GM18858 (cell line): ENCODE data around the gene SNRPA.
"Not testable (repeated sequence)": the region's sequence is repeated elsewhere in the genome, so short reads cannot be mapped to it uniquely, and the experiment has no call there.

ENCODE experiments used
- ATAC-seq: cut with Tn5 transposase; IDR thresholded peaks from one replicate; pipeline ENCODE4 v1.9.1; 2021; ENCODE audit not compliant: unreplicated experiment

Gene SNRPA

GRCh38 chr19:40721140-40721486, 29.9 kb upstream of the SNRPA start:
- ATAC-seq: no peak

GRCh38 chr19:40721936-40722661, 28.9 kb upstream of the SNRPA start:
- no peak for ATAC-seq

GRCh38 chr19:40723661-40724254, 27.2 kb upstream of the SNRPA start:
- ATAC-seq: no peak

GRCh38 chr19:40724315-40724714, 26.7 kb upstream of the SNRPA start:
- ATAC-seq: no peak

GRCh38 chr19:40724855-40725254, 26.1 kb upstream of the SNRPA start:
- no peak for ATAC-seq

- ATAC-seq: no peak
Observed at GRCh38 chr19:40726279-40726678, 24.7 kb upstream of the SNRPA start.

GRCh38 chr19:40730065-40730464, 20.9 kb upstream of the SNRPA start:
- not testable (repeated sequence) for ATAC-seq

- not testable (repeated sequence) for ATAC-seq
Observed at GRCh38 chr19:40732304-40732703, 18.7 kb upstream of the SNRPA start.

GRCh38 chr19:40733149-40733548, 17.9 kb upstream of the SNRPA start:
- no peak for ATAC-seq

- ATAC-seq: no peak
Observed at GRCh38 chr19:40735013-40735771, 15.8 kb upstream of the SNRPA start.

GRCh38 chr19:40736661-40737060, 14.3 kb upstream of the SNRPA start:
- no peak for ATAC-seq

GRCh38 chr19:40737102-40737644, 13.8 kb upstream of the SNRPA start:
- ATAC-seq: no peak

- no peak for ATAC-seq
Observed at GRCh38 chr19:40739030-40739839, 11.8 kb upstream of the SNRPA start.

- no peak for ATAC-seq
Observed at GRCh38 chr19:40739871-40740703, 10.9 kb upstream of the SNRPA start.

- no peak for ATAC-seq
Observed at GRCh38 chr19:40740747-40741146, 10.3 kb upstream of the SNRPA start.

GRCh38 chr19:40741527-40742390, 9.2 kb upstream of the SNRPA start:
- ATAC-seq: no peak

- ATAC-seq: no peak
Observed at GRCh38 chr19:40742477-40742876, 8.5 kb upstream of the SNRPA start.

GRCh38 chr19:40742886-40743285, 8.1 kb upstream of the SNRPA start:
- no peak for ATAC-seq

- ATAC-seq: no peak
Observed at GRCh38 chr19:40743926-40744325, 7.1 kb upstream of the SNRPA start.
